Cardiac muscle cell (in vitro differentiated cells and primary cell): Measurements from ENCODE around the gene UBAP2. TPM values are rescaled to one million over a fixed set of nuclear protein-coding genes. Genes with fewer than 3 reads are reported as not detected.

ENCODE experiments used
- DNase-seq, 2 donors: peaks; one replicate each; pipeline versions ENCODE4 v3.0.0 to v3.0.0-alpha.2; 2010 to 2017; ENCODE audit warnings: low read depth in 1 of 2, low spot score in 1 of 2
- H3K27ac ChIP-seq: fragments of 200-600 bp; sonication (generic); 2 replicates; pipeline ENCODE4 v1.5.1; 2016
- H3K27me3 ChIP-seq: fragments of 200-600 bp; sonication (generic); 2 replicates; pipeline ENCODE4 v1.6.0; 2016; ENCODE audit warnings: control low read depth
- H3K36me3 ChIP-seq: fragments of 200-600 bp; sonication (generic); 2 replicates; pipeline ENCODE4 v1.5.1; 2016; ENCODE audit warnings: control low read depth
- H3K4me1 ChIP-seq: fragments of 200-600 bp; sonication (generic); 2 replicates; pipeline ENCODE4 v1.8.1; 2017; ENCODE audit warnings: low read depth, mild to moderate bottlenecking, mixed run types
- H3K4me3 ChIP-seq: fragments of 200-600 bp; sonication (generic); 2 replicates; pipeline ENCODE4 v1.5.1; 2016; ENCODE audit warnings: mild to moderate bottlenecking
- H3K9me3 ChIP-seq: fragments of 200-600 bp; sonication (generic); 2 replicates; pipeline ENCODE4 v1.5.1; 2017; ENCODE audit warnings: low read depth, mild to moderate bottlenecking, control low read depth
- polyA plus RNA-seq: library from polyadenylated mRNA; unstranded; fragments of >200 nt; fragmentation: Nextera tagmentation; extraction: Ambion mirVana; gene quantifications from 2 replicates; pipeline ENCODE4 v1.2.1, GENCODE V29; 2016
- total RNA-seq: library from RNA; depleted of rRNA; stranded (reverse); fragments of >200 nt; gene quantifications from 2 replicates; pipeline ENCODE4 v1.2.3, GENCODE V29; 2016
- TF ChIP-seq, protein P1 (sequence below): IDR thresholded peaks from 2 replicates; pipeline ENCODE4 v1.5.1; 2012; ENCODE audit warnings: low read depth, mild to moderate bottlenecking, low read length

UBAP2 gene
- total and polyA plus RNA-seq, 2 experiments from 2014 or later = 27.2 to 29.3 TPM

DNA sequence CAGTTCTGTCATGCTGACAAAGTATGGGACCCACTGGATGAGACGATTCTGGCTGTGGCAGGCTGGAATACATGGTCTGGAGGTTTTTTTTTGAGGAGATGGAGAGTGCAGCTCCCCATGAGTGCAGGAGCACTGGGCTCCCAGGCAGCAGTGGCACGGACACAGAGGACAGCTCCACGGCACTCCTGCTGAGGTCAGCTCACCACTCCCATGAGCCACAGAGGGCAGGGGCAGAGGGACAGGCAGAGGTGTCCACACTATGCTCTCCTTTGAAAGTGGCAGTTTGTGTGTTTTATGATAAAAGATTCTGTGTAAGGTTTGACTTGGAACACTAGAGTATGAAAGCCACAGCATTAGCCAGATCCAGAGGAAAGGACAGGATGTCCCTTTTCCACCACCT is 117.4 kb downstream of the UBAP2 start:
- H3K9me3 ChIP-seq = no peaks in the 10 kb centered on the region
- no peak overlapping the region for H3K27ac ChIP-seq
- no peaks in the 10 kb centered on the region for H3K4me1 ChIP-seq
- H3K4me3 ChIP-seq = no peak overlapping the region
- peaks cover 55% of the 10 kb centered on the region for H3K36me3 ChIP-seq
- TF ChIP-seq, protein P1, sequence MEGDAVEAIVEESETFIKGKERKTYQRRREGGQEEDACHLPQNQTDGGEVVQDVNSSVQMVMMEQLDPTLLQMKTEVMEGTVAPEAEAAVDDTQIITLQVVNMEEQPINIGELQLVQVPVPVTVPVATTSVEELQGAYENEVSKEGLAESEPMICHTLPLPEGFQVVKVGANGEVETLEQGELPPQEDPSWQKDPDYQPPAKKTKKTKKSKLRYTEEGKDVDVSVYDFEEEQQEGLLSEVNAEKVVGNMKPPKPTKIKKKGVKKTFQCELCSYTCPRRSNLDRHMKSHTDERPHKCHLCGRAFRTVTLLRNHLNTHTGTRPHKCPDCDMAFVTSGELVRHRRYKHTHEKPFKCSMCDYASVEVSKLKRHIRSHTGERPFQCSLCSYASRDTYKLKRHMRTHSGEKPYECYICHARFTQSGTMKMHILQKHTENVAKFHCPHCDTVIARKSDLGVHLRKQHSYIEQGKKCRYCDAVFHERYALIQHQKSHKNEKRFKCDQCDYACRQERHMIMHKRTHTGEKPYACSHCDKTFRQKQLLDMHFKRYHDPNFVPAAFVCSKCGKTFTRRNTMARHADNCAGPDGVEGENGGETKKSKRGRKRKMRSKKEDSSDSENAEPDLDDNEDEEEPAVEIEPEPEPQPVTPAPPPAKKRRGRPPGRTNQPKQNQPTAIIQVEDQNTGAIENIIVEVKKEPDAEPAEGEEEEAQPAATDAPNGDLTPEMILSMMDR = no peak
- DNase-seq = no peak
- H3K27me3 ChIP-seq = no peaks in the 10 kb centered on the region

DNA sequence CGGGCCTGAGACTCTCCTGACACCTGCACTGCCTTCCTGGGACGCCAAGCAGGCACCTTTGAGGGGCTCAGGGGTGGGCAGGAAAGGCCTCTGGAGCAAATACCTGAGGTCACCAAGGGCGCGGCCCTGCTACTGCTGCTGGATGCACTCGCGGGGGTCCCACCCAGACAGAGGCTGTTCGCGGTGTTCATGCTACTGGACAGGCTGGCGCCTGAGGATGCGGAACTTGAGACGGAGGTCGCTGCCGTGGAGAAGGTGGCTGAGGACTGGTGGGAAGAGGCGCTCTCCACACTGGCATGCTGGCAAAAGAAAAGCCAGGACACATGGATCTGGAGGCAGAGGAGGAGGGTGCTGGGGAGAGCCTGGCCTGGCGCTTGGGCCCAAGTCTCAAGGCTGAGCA is 121.0 kb downstream of the UBAP2 start:
- Histone ChIP-seq H3K27ac (peak overlapping the region; percentile 68), H3K4me1 (no peaks in the 10 kb centered on the region), H3K27me3 (no peaks in the 10 kb centered on the region), H3K4me3 (no peak overlapping the region), H3K36me3 (peaks cover 42% of the 10 kb centered on the region), H3K9me3 (no peaks in the 10 kb centered on the region)
- TF ChIP-seq, protein P1 = no peak
- no peak for DNase-seq

DNA sequence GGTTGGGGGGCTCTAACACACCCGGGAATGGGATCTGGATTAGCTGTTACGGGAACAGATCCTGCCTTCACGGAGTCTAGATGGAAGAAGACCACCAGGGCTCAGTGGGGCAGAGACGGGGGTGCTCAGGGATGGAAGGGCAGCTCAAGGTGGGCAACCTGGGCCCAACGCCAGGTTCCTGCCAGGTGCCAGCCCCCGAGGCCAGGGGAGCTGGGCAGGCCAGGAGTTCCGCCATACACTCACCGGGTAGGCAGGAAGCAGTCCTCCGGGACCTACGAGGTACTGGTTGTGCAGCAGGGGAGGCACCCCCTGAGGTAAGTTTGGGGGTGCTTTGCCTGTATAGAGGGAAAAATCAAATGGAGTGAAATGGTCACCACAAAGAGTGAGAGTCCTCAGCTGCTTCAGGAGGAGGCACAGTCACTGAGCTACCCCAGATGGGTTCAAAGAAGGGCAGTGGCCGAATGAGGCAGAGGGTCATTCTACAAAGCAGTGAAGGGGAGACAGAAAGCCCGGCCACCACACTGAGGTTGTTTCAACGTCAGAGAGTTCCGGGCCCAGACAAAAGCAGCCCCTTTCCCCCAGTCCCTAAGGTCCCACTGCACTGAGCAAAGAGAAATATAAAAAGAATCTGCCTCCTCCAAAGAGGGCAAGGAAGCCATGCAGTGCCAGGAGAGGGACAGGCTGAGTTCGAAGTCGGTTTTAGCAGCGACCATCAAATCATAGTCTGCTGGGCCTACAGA is 121.8 kb downstream of the UBAP2 start:
- TF ChIP-seq, protein P1 = no peak
- H3K36me3 ChIP-seq = peaks cover 44% of the 10 kb centered on the region
- DNase-seq = no peak
- H3K9me3 ChIP-seq = no peaks in the 10 kb centered on the region
- H3K4me3 ChIP-seq = no peak overlapping the region
- peak overlapping the region; percentile 68 for H3K27ac ChIP-seq
- no peaks in the 10 kb centered on the region for H3K27me3 ChIP-seq
- no peaks in the 10 kb centered on the region for H3K4me1 ChIP-seq

DNA sequence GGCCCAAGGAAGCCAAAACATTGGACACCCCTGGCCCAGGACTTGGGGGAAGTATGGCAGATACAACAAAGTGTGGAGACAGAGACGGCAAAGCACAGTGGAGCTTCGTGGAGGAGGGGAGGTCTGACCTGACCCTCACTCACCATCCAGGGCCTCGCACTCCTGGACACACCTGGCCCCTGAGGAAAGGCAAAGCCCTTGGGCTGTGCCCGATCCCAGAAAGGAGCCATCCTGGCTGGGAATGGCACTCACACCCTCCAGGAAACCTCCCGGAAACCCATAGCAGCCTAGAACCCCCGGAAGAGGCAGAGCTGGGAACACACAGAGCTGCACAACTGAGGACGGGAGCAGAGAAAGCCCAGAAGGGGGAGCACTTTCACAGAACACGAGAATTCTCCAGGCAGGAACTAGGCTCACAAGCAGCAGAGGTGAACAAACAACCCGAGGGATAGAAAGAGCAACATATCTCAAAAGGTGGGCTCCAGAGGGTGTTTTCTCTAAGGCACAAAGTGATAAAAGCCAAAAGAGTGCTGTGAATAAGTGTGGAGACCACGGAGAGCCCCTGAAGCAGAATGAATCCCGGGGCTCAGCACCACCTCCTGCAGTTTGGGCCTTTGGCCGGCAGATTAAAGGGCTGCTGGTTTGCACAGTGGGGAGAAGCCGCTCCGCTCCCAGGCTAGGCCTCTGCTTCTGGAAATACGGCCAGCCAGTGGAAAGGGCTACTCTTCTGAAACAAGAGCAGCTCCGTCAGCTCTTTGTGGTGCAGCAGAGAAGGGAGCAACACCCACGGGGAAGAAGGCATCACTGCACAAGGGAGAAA is 123.5 kb downstream of the UBAP2 start:
- DNase-seq = peak; percentile 64 to 74

DNA sequence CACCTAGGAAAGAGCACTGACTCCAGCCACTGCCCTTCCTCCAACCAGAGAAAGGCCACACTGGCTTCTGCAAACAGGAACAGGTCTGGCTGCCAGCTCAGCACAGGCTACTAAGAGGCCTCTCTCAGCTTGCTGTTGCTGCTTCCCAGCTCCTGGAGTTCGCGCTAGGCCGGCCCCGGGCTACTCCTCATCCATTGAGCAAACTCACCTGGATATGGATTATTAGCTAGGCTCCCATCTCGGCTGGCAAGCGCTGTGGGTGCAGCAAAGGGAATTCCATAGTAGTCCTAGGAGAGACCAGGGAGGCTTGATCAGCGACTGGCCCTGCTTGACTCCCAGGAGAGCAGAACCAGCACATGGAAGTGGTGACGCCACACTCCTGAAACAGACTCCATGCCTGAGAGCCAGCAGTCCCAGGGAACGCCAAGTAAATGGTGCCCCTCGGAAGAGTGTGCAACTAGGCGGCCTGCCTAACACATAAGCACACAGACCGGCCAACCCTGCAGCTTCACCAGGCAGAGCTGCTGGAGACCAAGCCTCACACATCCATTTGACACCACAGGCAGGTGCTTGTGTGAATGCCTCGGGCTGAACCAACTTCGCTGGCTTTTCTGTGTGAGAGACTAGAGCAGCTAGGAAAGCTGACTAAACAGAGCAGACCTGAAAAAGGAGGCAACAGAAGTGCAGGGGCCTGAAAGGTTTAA is 124.5 kb downstream of the UBAP2 start:
- no peaks in the 10 kb centered on the region for H3K27me3 ChIP-seq
- H3K36me3 ChIP-seq = peaks cover 52% of the 10 kb centered on the region
- TF ChIP-seq, protein P1 = no peak
- no peak for DNase-seq
- H3K4me1 ChIP-seq = no peaks in the 10 kb centered on the region
- H3K4me3 ChIP-seq = no peak overlapping the region
- peak overlapping the region; percentile 60 for H3K27ac ChIP-seq
- no peaks in the 10 kb centered on the region for H3K9me3 ChIP-seq

More for the DNA sequence above, 123.5 kb downstream of the UBAP2 start:
- peaks cover 52% of the 10 kb centered on the region for H3K36me3 ChIP-seq
- no peaks in the 10 kb centered on the region for H3K4me1 ChIP-seq
- H3K9me3 ChIP-seq = no peaks in the 10 kb centered on the region
- no peak overlapping the region for H3K4me3 ChIP-seq
- TF ChIP-seq, protein P1 = peak; percentile 73
- H3K27me3 ChIP-seq = no peaks in the 10 kb centered on the region
- H3K27ac ChIP-seq = peak overlapping the region; percentile 60
